Breast epithelium (tissue), 3 donors: Measurements from ENCODE around the gene ANO7.

Experiments
- POLR2A ChIP-seq: fragments of 450-650 bp; IDR thresholded peaks from one replicate; pipeline ENCODE4 v1.6.1; 2016; ENCODE audit warnings: antibody characterized with exemption, mild to moderate bottlenecking, moderate library complexity
- POLR2AphosphoS5 ChIP-seq, 3 donors: sonication (generic); formaldehyde crosslinking; IDR thresholded peaks; one replicate each; pipeline ENCODE4 v1.6.1; 2017; ENCODE audit warnings: antibody characterized with exemption in 3 of 3
- TF ChIP-seq, protein P1 (sequence below), 3 donors: fragments of 450-650 bp; IDR thresholded peaks; one replicate each; pipeline ENCODE4 v1.5.1; 2016 to 2017; ENCODE audit warnings: antibody characterized with exemption in 3 of 3, mild to moderate bottlenecking in 3 of 3, moderate library complexity in 3 of 3

DNA sequence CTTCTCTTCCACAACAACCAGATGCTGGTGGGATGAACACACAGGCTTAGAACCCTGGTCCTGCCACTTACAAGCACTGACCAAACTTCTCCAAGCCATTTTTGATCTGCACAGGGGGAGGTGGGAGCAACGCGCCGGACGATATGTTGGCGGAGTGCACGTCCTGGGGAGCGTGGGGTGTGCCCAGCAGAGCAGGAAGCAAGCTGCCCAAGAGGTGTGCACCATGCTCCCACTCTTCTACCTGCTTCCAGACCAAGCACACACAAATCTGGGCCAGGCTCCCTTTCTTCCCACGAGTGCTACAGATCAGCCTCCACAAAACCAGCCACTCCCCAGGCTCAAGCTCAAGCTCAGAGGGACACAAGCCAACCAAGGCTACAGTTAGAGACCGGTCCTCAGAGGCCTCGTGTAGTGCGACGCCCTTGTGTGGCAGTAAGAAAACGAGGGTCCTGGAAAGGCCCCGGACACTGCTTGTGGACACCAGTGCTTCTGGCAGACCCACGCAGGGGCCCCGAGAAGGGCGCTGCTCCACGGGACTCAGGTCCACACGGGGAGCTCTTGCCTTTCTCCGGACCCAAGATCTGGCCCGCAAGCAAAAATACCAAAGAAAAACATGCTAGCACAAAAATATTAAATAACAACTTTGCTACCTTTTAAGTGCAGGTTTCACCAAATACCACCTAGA is 52.0 kb downstream of the ANO7 start:
- TF ChIP-seq, protein P1, sequence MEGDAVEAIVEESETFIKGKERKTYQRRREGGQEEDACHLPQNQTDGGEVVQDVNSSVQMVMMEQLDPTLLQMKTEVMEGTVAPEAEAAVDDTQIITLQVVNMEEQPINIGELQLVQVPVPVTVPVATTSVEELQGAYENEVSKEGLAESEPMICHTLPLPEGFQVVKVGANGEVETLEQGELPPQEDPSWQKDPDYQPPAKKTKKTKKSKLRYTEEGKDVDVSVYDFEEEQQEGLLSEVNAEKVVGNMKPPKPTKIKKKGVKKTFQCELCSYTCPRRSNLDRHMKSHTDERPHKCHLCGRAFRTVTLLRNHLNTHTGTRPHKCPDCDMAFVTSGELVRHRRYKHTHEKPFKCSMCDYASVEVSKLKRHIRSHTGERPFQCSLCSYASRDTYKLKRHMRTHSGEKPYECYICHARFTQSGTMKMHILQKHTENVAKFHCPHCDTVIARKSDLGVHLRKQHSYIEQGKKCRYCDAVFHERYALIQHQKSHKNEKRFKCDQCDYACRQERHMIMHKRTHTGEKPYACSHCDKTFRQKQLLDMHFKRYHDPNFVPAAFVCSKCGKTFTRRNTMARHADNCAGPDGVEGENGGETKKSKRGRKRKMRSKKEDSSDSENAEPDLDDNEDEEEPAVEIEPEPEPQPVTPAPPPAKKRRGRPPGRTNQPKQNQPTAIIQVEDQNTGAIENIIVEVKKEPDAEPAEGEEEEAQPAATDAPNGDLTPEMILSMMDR (IDR thresholded peaks at IDR 0.05), result no peak
- TF ChIP-seq POLR2AphosphoS5 (IDR thresholded peaks at IDR 0.05) (no peak), POLR2A (no peak)
